ENCODE measurements around the gene SUCO. TPM values are rescaled to one million over a fixed set of nuclear protein-coding genes. Genes with fewer than 3 reads are reported as not detected.

SUCO gene
- total RNA-seq, 1 experiment from 2014 or later, result 37.4 TPM

DNA sequence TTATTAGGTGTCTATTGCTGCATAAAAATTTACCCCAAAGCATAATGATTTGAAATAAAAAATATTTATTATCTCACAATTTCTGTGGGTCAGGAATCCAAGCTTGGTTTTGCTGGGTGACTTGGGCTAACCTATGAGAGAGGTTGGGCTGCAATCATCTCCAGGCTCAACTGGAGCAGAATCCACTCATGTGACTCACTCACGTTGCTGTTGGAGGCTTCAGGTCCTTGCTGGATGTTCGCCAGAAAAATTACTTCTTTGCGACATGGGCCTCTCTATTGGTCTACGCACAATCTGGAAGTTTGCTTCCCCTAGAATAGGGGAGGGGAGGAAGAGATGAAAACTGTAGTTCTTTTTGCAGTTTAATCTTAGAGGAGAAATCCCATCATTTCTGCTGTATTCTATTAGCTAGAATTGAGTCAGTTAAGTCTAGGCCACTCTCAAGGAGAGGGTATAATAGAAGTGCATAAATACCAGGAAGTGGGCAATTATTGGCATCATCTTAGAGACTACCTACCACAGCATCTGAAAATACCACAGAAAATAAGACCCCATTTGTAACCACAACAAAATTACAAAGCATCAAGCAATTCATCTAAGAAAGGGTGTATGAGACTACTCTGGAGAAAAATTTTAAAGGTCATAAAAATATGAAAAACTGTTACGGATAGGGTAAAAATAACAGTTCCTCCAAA, 120.2 kb downstream of the SUCO start:
- DNase-seq (ENCODE audit: low spot score) (no peak), ATAC-seq (no peak)
- H3K27ac Mint-ChIP-seq, result no peak overlapping the region; the same call in 1 of the 2 replicates
- H3K4me3 Mint-ChIP-seq, result no peak overlapping the region
- no peak for TF ChIP-seq KAT7 (CRISPR knock-in tag; IDR thresholded peaks at IDR 0.05; ENCODE audit: borderline replicate concordance)
- no peak for TF ChIP-seq MXD4 (CRISPR knock-in tag; IDR thresholded peaks at IDR 0.05; ENCODE audit: borderline replicate concordance)
- TF ChIP-seq, protein P1, sequence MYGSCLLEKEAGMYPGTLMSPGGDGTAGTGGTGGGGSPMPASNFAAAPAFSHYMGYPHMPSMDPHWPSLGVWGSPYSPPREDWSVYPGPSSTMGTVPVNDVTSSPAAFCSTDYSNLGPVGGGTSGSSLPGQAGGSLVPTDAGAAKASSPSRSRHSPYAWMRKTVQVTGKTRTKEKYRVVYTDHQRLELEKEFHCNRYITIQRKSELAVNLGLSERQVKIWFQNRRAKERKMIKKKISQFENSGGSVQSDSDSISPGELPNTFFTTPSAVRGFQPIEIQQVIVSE (CRISPR knock-in tag; IDR thresholded peaks at IDR 0.05; ENCODE audit: borderline replicate concordance), result no peak
- TF ChIP-seq ZNF121 (CRISPR knock-in tag; IDR thresholded peaks at IDR 0.05), result no peak
- TF ChIP-seq, protein P2, sequence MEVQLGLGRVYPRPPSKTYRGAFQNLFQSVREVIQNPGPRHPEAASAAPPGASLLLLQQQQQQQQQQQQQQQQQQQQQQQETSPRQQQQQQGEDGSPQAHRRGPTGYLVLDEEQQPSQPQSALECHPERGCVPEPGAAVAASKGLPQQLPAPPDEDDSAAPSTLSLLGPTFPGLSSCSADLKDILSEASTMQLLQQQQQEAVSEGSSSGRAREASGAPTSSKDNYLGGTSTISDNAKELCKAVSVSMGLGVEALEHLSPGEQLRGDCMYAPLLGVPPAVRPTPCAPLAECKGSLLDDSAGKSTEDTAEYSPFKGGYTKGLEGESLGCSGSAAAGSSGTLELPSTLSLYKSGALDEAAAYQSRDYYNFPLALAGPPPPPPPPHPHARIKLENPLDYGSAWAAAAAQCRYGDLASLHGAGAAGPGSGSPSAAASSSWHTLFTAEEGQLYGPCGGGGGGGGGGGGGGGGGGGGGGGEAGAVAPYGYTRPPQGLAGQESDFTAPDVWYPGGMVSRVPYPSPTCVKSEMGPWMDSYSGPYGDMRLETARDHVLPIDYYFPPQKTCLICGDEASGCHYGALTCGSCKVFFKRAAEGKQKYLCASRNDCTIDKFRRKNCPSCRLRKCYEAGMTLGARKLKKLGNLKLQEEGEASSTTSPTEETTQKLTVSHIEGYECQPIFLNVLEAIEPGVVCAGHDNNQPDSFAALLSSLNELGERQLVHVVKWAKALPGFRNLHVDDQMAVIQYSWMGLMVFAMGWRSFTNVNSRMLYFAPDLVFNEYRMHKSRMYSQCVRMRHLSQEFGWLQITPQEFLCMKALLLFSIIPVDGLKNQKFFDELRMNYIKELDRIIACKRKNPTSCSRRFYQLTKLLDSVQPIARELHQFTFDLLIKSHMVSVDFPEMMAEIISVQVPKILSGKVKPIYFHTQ (CRISPR knock-in tag; IDR thresholded peaks at IDR 0.05), result no peak
- TF ChIP-seq ZNF416 (CRISPR knock-in tag; IDR thresholded peaks at IDR 0.05), result no peak
- TF ChIP-seq, protein P3, sequence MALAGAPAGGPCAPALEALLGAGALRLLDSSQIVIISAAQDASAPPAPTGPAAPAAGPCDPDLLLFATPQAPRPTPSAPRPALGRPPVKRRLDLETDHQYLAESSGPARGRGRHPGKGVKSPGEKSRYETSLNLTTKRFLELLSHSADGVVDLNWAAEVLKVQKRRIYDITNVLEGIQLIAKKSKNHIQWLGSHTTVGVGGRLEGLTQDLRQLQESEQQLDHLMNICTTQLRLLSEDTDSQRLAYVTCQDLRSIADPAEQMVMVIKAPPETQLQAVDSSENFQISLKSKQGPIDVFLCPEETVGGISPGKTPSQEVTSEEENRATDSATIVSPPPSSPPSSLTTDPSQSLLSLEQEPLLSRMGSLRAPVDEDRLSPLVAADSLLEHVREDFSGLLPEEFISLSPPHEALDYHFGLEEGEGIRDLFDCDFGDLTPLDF (CRISPR knock-in tag; IDR thresholded peaks at IDR 0.05), result no peak
- no peak for TF ChIP-seq SMAD4 (CRISPR knock-in tag; IDR thresholded peaks at IDR 0.05)
- TF ChIP-seq, protein P4, sequence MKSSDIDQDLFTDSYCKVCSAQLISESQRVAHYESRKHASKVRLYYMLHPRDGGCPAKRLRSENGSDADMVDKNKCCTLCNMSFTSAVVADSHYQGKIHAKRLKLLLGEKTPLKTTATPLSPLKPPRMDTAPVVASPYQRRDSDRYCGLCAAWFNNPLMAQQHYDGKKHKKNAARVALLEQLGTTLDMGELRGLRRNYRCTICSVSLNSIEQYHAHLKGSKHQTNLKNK (CRISPR knock-in tag; IDR thresholded peaks at IDR 0.05), result no peak
- no peak for TF ChIP-seq HMGA2 (CRISPR knock-in tag; IDR thresholded peaks at IDR 0.05)
- no peak for TF ChIP-seq ETV6 (CRISPR knock-in tag; IDR thresholded peaks at IDR 0.05)
- no peak for TF ChIP-seq NFE2L1 (CRISPR knock-in tag; IDR thresholded peaks at IDR 0.05)
- TF ChIP-seq TP53 (CRISPR knock-in tag; IDR thresholded peaks at IDR 0.05), result no peak
- TF ChIP-seq ZNF263 (CRISPR knock-in tag; IDR thresholded peaks at IDR 0.05; ENCODE audit: low read depth), result no peak
- TF ChIP-seq PRRX2 (CRISPR knock-in tag; IDR thresholded peaks at IDR 0.05), result no peak
- TF ChIP-seq, protein P5, sequence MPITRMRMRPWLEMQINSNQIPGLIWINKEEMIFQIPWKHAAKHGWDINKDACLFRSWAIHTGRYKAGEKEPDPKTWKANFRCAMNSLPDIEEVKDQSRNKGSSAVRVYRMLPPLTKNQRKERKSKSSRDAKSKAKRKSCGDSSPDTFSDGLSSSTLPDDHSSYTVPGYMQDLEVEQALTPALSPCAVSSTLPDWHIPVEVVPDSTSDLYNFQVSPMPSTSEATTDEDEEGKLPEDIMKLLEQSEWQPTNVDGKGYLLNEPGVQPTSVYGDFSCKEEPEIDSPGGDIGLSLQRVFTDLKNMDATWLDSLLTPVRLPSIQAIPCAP (CRISPR knock-in tag; IDR thresholded peaks at IDR 0.05), result no peak
- no peak for TF ChIP-seq OVOL2 (CRISPR knock-in tag; IDR thresholded peaks at IDR 0.05; ENCODE audit: borderline replicate concordance)
- no peak for TF ChIP-seq EMX1 (CRISPR knock-in tag; IDR thresholded peaks at IDR 0.05)
- no peak for TF ChIP-seq JAZF1 (CRISPR knock-in tag; IDR thresholded peaks at IDR 0.05)
- no peak for TF ChIP-seq TEAD4 (CRISPR knock-in tag; IDR thresholded peaks at IDR 0.05)
- no peaks in the 10 kb centered on the region for H3K4me1 Mint-ChIP-seq
- POLR2A ChIA-PET, result no interaction called here
- no peaks in the 10 kb centered on the region; the same call in 1 of the 2 replicates for H3K27me3 Mint-ChIP-seq (ENCODE audit: low read depth)
- CTCF ChIA-PET, result no interaction called here
- H3K9me3 Mint-ChIP-seq, result no peaks in the 10 kb centered on the region
- H3K36me3 Mint-ChIP-seq, result no peaks in the 10 kb centered on the region

DNA sequence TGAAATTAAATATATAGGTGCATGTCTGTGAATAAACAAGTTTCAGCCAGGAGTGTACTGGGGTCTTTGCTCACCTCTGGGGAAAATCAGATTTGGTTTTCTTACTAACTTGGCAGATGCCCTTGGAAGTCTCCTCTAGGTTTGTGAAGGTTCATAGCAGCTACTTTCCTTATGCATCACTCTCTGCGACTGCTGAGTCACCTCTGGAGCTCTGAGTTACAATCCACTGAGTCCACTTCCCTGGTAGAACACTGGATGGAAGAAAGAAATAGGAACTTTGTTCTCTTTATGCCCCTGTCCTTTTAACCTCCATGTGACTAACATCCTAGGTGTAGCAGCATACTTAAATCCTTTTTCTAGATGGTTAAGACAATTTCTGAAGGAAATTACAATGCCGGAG, 121.6 kb downstream of the SUCO start:
- Mint-ChIP-seq H3K27ac (no peak overlapping the region), H3K4me3 (no peak overlapping the region), H3K4me1 (no peaks in the 10 kb centered on the region), H3K36me3 (no peaks in the 10 kb centered on the region), H3K9me3 (no peaks in the 10 kb centered on the region), H3K27me3 (ENCODE audit: low read depth) (no peaks in the 10 kb centered on the region)
- CTCF ChIA-PET, result no interaction called here
- ATAC-seq, result no peak
- DNase-seq (ENCODE audit: low spot score), result no peak
- POLR2A ChIA-PET, result no interaction called here
- TF ChIP-seq, protein P6, sequence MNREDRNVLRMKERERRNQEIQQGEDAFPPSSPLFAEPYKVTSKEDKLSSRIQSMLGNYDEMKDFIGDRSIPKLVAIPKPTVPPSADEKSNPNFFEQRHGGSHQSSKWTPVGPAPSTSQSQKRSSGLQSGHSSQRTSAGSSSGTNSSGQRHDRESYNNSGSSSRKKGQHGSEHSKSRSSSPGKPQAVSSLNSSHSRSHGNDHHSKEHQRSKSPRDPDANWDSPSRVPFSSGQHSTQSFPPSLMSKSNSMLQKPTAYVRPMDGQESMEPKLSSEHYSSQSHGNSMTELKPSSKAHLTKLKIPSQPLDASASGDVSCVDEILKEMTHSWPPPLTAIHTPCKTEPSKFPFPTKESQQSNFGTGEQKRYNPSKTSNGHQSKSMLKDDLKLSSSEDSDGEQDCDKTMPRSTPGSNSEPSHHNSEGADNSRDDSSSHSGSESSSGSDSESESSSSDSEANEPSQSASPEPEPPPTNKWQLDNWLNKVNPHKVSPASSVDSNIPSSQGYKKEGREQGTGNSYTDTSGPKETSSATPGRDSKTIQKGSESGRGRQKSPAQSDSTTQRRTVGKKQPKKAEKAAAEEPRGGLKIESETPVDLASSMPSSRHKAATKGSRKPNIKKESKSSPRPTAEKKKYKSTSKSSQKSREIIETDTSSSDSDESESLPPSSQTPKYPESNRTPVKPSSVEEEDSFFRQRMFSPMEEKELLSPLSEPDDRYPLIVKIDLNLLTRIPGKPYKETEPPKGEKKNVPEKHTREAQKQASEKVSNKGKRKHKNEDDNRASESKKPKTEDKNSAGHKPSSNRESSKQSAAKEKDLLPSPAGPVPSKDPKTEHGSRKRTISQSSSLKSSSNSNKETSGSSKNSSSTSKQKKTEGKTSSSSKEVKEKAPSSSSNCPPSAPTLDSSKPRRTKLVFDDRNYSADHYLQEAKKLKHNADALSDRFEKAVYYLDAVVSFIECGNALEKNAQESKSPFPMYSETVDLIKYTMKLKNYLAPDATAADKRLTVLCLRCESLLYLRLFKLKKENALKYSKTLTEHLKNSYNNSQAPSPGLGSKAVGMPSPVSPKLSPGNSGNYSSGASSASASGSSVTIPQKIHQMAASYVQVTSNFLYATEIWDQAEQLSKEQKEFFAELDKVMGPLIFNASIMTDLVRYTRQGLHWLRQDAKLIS (CRISPR knock-in tag; IDR thresholded peaks at IDR 0.05; ENCODE audit: borderline replicate concordance), result no peak
- TF ChIP-seq, protein P7, sequence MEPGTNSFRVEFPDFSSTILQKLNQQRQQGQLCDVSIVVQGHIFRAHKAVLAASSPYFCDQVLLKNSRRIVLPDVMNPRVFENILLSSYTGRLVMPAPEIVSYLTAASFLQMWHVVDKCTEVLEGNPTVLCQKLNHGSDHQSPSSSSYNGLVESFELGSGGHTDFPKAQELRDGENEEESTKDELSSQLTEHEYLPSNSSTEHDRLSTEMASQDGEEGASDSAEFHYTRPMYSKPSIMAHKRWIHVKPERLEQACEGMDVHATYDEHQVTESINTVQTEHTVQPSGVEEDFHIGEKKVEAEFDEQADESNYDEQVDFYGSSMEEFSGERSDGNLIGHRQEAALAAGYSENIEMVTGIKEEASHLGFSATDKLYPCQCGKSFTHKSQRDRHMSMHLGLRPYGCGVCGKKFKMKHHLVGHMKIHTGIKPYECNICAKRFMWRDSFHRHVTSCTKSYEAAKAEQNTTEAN (CRISPR knock-in tag; IDR thresholded peaks at IDR 0.05), result no peak
- no peak for TF ChIP-seq ZNF138 (CRISPR knock-in tag; conservative IDR thresholded peaks at IDR 0.05)
- TF ChIP-seq, protein P8, sequence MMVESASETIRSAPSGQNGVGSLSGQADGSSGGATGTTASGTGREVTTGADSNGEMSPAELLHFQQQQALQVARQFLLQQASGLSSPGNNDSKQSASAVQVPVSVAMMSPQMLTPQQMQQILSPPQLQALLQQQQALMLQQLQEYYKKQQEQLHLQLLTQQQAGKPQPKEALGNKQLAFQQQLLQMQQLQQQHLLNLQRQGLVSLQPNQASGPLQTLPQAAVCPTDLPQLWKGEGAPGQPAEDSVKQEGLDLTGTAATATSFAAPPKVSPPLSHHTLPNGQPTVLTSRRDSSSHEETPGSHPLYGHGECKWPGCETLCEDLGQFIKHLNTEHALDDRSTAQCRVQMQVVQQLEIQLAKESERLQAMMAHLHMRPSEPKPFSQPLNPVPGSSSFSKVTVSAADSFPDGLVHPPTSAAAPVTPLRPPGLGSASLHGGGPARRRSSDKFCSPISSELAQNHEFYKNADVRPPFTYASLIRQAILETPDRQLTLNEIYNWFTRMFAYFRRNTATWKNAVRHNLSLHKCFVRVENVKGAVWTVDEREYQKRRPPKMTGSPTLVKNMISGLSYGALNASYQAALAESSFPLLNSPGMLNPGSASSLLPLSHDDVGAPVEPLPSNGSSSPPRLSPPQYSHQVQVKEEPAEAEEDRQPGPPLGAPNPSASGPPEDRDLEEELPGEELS (CRISPR knock-in tag; IDR thresholded peaks at IDR 0.05), result no peak

All from WTC11 (cell line).